Upper lobe of right lung (tissue), 1 donor: Measurements from ENCODE around the gene PRKG1. TPM values are rescaled to one million over a fixed set of nuclear protein-coding genes. Genes with fewer than 3 reads are reported as not detected.

Experiments
- ATAC-seq: fragments of 200-7000 bp; cut with Tn5 transposase; one replicate; pipeline ENCODE4 v1.9.1; 2020; ENCODE audit warnings: mild to moderate bottlenecking, moderate library complexity
- DNase-seq: peaks from one replicate; pipeline ENCODE4 v3.0.0-alpha.2; 2020
- H3K27ac ChIP-seq: fragments of 200-600 bp; one replicate; pipeline ENCODE4 v1.8.0; 2022
- H3K27me3 ChIP-seq: fragments of 200-600 bp; one replicate; pipeline ENCODE4 v1.8.0; 2022; ENCODE audit warnings: mild to moderate bottlenecking
- H3K36me3 ChIP-seq: fragments of 200-600 bp; one replicate; pipeline ENCODE4 v1.8.0; 2022
- H3K4me1 ChIP-seq: fragments of 200-600 bp; one replicate; pipeline ENCODE4 v1.8.0; 2022
- H3K4me3 ChIP-seq: fragments of 200-600 bp; one replicate; pipeline ENCODE4 v1.8.0; 2022; ENCODE audit warnings: mild to moderate bottlenecking
- H3K9me3 ChIP-seq: fragments of 200-600 bp; one replicate; pipeline ENCODE4 v1.8.0; 2022
- intact Hi-C: fragments of 100-400 bp; cut with DNase I; formaldehyde crosslinking; loops from one replicate; pipeline ENCODE4 v1.11.0; 2022
- total RNA-seq: library from RNA; stranded (reverse); fragmentation: NEBNext Ultra II Directional; extraction: Animal tissue kit (Norgen Biotek cat#: 25700); gene quantifications from one replicate; pipeline ENCODE4 v1.2.1, GENCODE V29; 2021
- TF ChIP-seq, protein P1 (sequence below): fragments of 200-600 bp; IDR thresholded peaks from one replicate; pipeline ENCODE4 v1.8.0; 2022; ENCODE audit warnings: antibody characterized with exemption
- donor health status: DM: no; HTN: yes; CAD: no; lungs with severe emphysema.

Gene PRKG1
- total RNA-seq, 1 donor from 2014 or later, result 30.0 TPM

DNA sequence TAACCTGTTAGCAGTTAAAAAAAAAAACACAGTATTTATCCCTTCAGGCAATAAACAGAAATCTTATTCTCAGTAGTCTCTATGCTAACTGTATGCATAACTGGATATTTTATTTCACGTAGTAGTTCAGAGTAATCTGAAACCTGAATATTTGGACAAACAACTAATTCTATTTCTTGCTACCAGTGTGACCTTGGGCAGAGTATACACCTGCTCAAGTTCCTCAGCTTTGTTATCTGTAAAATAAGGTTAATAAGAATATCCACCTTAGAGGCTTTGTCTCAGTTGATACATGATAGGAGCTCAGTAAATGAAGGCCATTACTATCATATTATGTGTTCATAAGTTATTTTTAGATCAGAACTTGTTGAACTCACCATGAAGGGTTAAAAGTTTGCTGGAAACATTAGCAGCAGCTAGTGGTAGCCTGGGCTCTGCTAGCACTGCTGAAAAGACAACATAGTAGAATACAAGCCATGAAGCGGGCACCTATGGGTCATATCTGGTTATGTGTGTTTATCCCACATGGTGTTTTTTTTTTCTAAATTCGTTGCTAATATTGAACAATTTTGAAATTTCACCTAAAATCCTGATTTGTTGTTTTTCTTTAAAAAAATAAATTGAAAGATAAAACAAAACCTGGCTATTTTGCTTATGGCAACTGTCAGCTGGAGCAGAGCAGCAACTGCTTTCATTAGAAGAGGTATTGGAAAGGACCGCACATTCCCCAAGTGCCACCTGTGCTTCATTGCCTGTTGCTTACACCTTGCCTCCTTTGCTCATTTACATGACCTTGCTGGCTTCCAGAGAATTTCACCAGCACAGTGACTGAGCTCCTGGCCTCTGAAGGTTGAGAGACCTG, 303.0 kb downstream of the PRKG1 start:
- intact Hi-C loops, result no loop called here
- ATAC-seq (no peak), DNase-seq (no peak)
- H3K27ac ChIP-seq, result no peak overlapping the region
- H3K36me3 ChIP-seq, result no peaks in the 10 kb centered on the region
- H3K4me3 ChIP-seq, result no peak overlapping the region
- H3K4me1 ChIP-seq, result no peaks in the 10 kb centered on the region
- H3K27me3 ChIP-seq, result no peaks in the 10 kb centered on the region
- TF ChIP-seq, protein P1, sequence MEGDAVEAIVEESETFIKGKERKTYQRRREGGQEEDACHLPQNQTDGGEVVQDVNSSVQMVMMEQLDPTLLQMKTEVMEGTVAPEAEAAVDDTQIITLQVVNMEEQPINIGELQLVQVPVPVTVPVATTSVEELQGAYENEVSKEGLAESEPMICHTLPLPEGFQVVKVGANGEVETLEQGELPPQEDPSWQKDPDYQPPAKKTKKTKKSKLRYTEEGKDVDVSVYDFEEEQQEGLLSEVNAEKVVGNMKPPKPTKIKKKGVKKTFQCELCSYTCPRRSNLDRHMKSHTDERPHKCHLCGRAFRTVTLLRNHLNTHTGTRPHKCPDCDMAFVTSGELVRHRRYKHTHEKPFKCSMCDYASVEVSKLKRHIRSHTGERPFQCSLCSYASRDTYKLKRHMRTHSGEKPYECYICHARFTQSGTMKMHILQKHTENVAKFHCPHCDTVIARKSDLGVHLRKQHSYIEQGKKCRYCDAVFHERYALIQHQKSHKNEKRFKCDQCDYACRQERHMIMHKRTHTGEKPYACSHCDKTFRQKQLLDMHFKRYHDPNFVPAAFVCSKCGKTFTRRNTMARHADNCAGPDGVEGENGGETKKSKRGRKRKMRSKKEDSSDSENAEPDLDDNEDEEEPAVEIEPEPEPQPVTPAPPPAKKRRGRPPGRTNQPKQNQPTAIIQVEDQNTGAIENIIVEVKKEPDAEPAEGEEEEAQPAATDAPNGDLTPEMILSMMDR, result no peak
- H3K9me3 ChIP-seq, result no peaks in the 10 kb centered on the region

DNA sequence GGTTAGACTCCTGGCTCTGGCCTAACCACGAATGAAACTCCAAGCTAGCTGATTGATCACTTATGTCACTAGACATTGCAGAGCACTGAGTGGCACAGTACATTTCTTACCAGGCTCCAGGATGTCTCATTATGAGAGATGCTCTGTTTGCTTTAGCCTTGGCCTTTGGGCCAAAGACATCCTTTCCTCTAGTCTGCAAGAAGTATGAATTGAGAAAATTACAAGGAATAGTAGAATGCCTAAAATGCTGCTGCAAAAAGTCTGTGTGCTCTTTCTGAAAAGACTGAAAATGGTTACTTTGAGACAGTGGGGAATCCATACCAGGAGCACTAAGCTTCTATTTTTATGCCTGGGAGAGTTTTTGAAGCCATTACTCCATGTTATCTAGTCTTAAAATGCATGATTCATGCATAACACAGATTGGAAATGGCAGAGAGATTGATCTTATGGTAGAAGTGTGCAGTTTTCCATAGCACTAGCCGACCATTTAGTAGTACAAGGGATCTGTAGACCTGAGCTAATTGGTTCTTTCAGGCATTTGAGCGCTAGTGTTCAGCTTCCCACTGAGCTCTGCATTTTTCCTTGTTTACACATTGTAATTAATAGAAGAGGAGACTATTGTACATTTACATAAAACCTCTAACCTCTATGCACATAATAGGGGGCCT, 303.8 kb downstream of the PRKG1 start:
- H3K27ac ChIP-seq, result no peak overlapping the region
- TF ChIP-seq, protein P1, result no peak
- no peaks in the 10 kb centered on the region for H3K36me3 ChIP-seq
- no peaks in the 10 kb centered on the region for H3K9me3 ChIP-seq
- ATAC-seq (no peak), DNase-seq (no peak)
- no peaks in the 10 kb centered on the region for H3K4me1 ChIP-seq
- no peaks in the 10 kb centered on the region for H3K27me3 ChIP-seq
- H3K4me3 ChIP-seq, result no peak overlapping the region
- intact Hi-C loops, result no loop called here

DNA sequence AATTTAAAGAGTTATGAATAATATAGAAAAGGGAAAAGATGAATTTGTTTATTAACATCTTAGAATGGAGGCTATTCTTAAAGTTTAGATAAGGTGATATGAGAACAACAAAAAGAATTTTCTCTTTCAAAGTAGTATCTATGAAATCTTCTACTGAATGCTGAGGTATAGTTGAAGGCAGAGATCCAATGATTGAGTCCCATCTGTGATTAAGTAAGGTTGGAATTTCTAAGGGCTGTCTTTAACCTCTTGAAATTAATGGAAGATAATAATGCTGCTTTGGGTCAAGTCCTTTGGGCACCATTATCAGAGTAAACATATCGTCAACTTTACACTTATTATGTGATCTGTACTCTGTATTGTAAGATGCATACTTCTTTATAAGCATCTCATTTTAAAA, 307.9 kb downstream of the PRKG1 start:
- H3K27me3 ChIP-seq, result no peaks in the 10 kb centered on the region
- TF ChIP-seq, protein P1, result no peak
- ATAC-seq (no peak), DNase-seq (no peak)
- no peak overlapping the region for H3K4me3 ChIP-seq
- peaks cover 8% of the 10 kb centered on the region for H3K4me1 ChIP-seq
- intact Hi-C loops, result no loop called here
- H3K27ac ChIP-seq, result no peak overlapping the region
- no peaks in the 10 kb centered on the region for H3K36me3 ChIP-seq
- H3K9me3 ChIP-seq, result no peaks in the 10 kb centered on the region

DNA sequence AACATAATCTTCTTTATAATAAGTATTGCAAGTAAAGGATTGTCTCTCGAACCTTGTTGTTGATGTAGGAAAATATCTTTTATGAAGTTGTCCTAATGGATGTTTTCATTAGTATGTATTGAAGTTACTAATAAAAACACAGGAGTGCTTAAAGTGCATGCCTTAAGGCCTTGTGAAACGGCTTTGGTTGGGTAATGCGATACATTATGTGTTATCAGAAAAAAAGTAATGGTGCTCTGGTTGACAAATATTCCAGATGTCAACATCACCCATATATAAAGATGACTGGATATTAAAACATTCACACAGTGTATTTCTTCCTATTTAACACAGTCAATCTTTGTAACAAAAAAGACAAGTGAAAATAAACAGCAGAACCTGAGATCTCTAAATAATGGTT, 310.7 kb downstream of the PRKG1 start:
- H3K4me3 ChIP-seq, result no peak overlapping the region
- no peak for ATAC-seq
- H3K27me3 ChIP-seq, result no peaks in the 10 kb centered on the region
- H3K9me3 ChIP-seq, result no peaks in the 10 kb centered on the region
- H3K4me1 ChIP-seq, result peaks cover 8% of the 10 kb centered on the region
- intact Hi-C loops, result no loop called here
- DNase-seq, result no peak
- H3K36me3 ChIP-seq, result no peaks in the 10 kb centered on the region
- no peak overlapping the region for H3K27ac ChIP-seq
- TF ChIP-seq, protein P1, result no peak

DNA sequence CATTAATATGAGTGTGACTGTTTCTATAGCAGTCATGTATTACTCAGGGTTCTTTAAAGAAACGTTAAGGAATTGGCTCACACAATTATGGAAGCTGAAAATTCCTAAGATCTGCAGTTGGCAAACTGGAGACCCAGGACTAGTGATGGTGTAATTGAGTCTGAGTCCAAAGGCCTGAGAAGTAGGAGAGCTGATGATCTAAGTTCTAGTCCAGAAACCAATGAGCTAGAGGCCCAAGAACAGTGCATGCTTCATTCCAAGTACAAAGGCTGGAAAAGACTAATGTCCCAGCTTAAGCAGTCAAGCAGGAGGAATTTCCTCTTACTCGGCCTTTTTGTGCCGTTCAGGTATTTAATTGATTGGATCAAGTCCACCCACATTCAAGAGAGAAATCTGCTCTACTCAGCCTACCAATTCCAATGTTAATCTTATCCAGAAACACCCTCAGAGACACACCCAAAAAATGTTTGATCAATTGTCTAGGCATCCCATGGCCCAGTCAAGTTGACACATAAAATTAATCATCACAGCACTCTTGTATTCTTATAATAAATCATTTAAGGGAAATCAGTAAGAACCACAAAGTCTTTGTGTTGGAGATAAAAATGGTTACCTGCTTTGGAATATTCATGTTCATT, 312.1 kb downstream of the PRKG1 start:
- ATAC-seq, result no peak
- intact Hi-C loops, result no loop called here
- Histone ChIP-seq H3K9me3 (no peaks in the 10 kb centered on the region), H3K4me3 (no peak overlapping the region), H3K36me3 (no peaks in the 10 kb centered on the region), H3K27ac (no peak overlapping the region), H3K27me3 (no peaks in the 10 kb centered on the region), H3K4me1 (peaks cover 14% of the 10 kb centered on the region)
- no peak for DNase-seq
- TF ChIP-seq, protein P1, result no peak
